IPS DF 6.9 (cell line): ENCODE results near the gene HP1BP3.

Experiments
- DNase-seq: peaks from one replicate; pipeline ENCODE4 v3.0.0-alpha.2; 2013; ENCODE audit warnings: low read depth, low spot score
- H3K27ac ChIP-seq: one replicate; pipeline ENCODE4 v1.5.1; 2013; ENCODE audit warnings: low read length, control low read depth
- H3K27me3 ChIP-seq: 2 replicates; pipeline ENCODE4 v1.6.1; 2013; ENCODE audit warnings: mild to moderate bottlenecking, low read length; ENCODE audit not compliant: control insufficient read depth, insufficient read depth
- H3K36me3 ChIP-seq: 2 replicates; pipeline ENCODE4 v1.6.1; 2013; ENCODE audit warnings: low read length; ENCODE audit not compliant: control insufficient read depth, insufficient read depth
- H3K4me1 ChIP-seq: 2 replicates; pipeline ENCODE4 v1.6.1; 2013; ENCODE audit warnings: low read length; ENCODE audit not compliant: control insufficient read depth, insufficient read depth
- H3K4me3 ChIP-seq: 2 replicates; pipeline ENCODE4 v1.5.1; 2013; ENCODE audit warnings: mild to moderate bottlenecking, low read length
- H3K9me3 ChIP-seq: 2 replicates; pipeline ENCODE4 v1.6.1; 2013; ENCODE audit warnings: low read length, inconsistent platforms; ENCODE audit not compliant: control insufficient read depth, insufficient read depth
- WGBS: extraction: QIAGEN DNeasy Blood & Tissue Kit; methylation state at CpG from one replicate; pipeline ENCODE4 v1.1.7; 2013; ENCODE audit warnings: mixed read lengths, missing lambda C conversion rate; ENCODE audit not compliant: insufficient read length, insufficient coverage; 5-methylcytosine and 5-hydroxymethylcytosine counted together

HP1BP3 gene

DNA sequence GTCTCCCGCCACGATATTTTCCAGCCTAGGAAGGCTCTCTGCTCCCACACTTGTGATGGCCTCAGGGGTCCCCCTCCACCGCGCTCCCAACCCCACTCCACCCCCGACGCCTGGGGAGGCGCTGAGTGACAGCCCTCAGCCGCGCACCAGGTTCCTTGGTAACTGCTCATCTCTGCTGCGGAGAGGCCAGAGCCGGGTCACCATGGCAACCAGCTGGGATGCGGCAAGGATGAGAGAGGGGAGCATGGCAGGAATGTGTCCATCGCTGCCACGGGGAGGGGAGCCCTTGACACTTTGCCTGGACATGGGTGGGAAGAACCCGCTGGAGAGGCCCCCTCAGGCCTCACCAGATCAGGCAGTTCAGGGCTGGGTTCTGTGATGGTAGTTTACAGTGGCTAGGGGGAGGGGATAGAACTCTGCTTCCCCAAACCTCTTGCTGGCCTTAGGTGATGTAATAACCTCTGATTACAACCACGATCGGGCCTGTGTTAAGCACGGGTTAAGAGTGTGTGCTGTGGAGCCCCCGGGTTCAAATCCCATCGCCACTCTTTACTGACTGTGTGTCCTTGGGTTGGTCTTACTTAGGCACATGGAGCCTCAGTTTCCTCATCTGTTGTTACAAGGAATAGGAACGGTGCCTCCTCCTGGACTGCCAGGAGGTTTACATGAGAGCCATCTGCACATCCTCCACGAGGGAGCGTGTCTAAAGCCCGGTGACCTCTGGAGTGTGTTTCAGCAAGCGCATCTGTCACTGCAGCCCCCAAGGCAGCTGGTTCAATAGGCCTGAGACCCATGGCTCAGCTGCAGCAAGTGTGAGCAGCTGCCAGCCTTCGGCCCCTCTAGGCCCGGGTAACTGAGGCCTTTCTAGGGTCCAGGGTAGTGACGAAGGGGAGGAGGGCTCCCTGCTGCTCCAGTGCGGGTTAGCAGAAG is 75.6 kb downstream of the HP1BP3 start:
- H3K27ac ChIP-seq = no peak overlapping the region
- H3K4me1 ChIP-seq = peaks cover 2% of the 10 kb centered on the region; the same call in 1 of the 2 replicates
- no peak overlapping the region for H3K4me3 ChIP-seq
- no peaks in the 10 kb centered on the region; the same call in 1 of the 2 replicates for H3K36me3 ChIP-seq
- no peak for DNase-seq
- no peaks in the 10 kb centered on the region for H3K27me3 ChIP-seq
- WGBS = no CpG with 5 or more reads among the region's 29 CpGs
- H3K9me3 ChIP-seq = no peaks in the 10 kb centered on the region

DNA sequence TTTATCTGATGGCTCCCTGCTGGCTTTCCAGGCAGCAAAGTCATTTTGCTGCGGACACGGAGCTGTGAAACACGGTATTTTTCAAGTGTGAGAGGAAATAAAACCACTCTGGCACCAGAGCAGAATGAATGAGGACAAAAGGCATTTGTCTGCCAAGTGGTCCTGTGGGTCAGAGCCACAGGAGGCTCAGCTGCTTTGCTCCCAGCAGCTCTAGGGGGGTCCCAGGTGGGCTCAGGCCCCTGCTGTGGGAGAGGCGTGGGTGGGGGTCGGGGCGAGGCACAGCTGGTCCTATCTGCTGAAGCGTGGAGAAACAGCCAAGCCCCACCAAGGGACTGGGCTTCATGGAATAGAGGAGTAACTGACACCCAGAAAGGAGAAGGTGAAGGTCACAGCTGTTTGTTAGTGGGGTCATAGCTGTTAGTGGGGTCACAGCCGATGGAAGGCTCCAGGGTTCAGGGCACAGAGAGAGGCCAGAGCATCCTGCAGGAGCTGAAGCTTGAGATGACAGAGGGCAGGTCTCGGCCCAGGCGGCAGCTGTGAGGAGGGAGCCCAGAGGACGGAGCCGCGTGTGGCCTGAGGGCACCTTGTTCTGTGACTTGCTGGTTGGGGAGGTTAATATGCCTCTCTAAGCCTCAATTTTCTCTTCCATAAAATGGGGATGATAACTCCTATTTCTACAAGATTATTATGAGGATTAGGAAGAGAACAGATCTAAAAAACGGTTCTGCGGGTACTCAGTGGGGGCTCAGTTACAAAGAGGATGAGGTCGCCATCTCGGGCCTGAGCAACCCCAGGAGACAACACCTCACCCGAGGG is 76.4 kb downstream of the HP1BP3 start:
- Histone ChIP-seq H3K27me3 (no peaks in the 10 kb centered on the region), H3K4me3 (no peak overlapping the region), H3K27ac (no peak overlapping the region), H3K4me1 (no peaks in the 10 kb centered on the region), H3K36me3 (no peaks in the 10 kb centered on the region; the same call in 1 of the 2 replicates), H3K9me3 (no peaks in the 10 kb centered on the region)
- DNase-seq = no peak
- no CpG with 5 or more reads among the region's 18 CpGs for WGBS

DNA sequence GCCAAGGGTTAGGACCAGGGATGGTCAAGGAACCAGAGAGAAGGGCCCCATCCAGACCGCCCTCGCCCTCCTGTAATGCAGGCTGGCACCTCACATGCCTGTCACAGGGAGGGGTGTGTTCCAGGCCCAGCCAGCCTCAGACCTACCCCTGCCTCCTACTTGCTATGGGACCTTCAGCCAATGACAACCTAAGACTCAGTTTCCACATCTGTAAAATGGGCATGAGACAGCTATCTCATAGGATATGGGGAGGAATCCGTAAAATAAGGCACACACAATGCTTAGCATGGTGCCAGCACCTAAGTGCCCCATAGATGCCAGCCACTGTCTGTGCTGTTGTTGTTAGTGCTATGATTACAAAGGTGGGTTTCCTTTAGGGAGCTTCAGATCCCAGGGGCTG is 77.2 kb downstream of the HP1BP3 start:
- H3K4me3 ChIP-seq = no peak overlapping the region
- WGBS = no CpG with 5 or more reads among the region's 3 CpGs
- no peaks in the 10 kb centered on the region; the same call in 1 of the 2 replicates for H3K36me3 ChIP-seq
- DNase-seq = no peak
- no peaks in the 10 kb centered on the region for H3K4me1 ChIP-seq
- H3K27ac ChIP-seq = no peak overlapping the region
- no peaks in the 10 kb centered on the region for H3K9me3 ChIP-seq
- H3K27me3 ChIP-seq = no peaks in the 10 kb centered on the region

DNA sequence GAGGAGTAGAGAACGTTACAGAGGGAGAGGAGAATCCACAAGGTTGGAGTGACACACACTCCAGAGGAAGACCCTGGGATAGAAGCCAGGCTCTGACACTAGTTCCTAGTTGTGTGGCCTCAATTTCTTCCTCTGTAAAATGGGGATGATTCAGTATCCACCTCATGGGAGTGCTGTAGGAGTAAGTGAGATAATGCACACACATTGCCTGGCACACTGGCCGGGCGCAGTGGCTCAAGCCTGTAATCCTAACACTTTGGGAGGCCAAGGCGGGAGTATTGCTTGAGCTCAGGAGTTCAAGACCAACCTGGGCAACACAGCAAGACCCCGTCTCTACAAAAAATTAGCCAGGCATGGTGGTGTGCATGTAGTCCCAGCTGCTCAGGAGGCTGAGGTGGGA is 78.2 kb downstream of the HP1BP3 start:
- H3K4me1 ChIP-seq = no peaks in the 10 kb centered on the region
- DNase-seq = no peak
- no peak overlapping the region for H3K4me3 ChIP-seq
- no peak overlapping the region for H3K27ac ChIP-seq
- H3K36me3 ChIP-seq = no peaks in the 10 kb centered on the region; the same call in 1 of the 2 replicates
- no peaks in the 10 kb centered on the region for H3K27me3 ChIP-seq
- H3K9me3 ChIP-seq = no peaks in the 10 kb centered on the region
- WGBS = no CpG with 5 or more reads among the region's 5 CpGs

DNA sequence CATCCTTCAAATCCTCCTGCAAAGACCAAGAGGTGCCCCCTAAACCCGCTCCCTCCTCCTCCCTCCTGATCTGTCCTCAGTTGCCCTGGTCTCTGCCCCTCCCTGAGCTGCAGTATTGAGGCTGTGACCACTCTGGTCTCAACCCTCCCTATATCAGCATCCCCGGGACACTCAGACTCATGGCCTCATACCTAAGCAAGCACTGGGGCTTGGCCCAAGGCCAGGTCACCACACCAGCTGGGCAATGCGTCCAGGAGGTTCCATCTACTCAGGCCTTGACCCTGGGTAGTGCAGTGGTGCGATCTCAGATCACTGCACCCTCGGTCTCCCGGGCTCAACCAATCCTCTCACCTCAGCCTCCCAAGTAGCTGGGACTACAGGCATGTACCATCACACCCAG is 79.0 kb downstream of the HP1BP3 start:
- Histone ChIP-seq H3K4me3 (no peak overlapping the region), H3K9me3 (no peaks in the 10 kb centered on the region), H3K36me3 (no peaks in the 10 kb centered on the region; the same call in 1 of the 2 replicates), H3K27me3 (no peaks in the 10 kb centered on the region), H3K27ac (no peak overlapping the region), H3K4me1 (no peaks in the 10 kb centered on the region)
- no peak for DNase-seq
- WGBS = no CpG with 5 or more reads among the region's 6 CpGs

DNA sequence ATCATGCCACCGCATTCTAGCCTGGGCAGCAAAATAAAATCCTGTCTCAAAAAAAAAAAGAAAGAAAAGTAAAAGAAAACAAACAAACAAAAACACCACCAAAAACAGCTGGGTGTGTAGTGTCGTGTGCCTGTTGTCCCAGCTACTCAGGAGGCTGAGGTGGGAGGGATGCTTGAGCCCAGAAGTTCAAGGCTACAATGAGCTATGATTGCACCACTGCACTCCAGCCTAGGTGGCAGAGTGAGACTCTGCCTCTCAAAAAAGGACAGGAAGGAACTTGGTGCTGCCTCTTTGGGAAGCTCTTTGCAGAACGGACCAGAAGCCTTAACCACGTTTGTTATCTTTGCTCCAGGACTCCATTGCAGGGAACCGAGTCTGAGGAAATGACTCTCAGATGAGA is 80.3 kb downstream of the HP1BP3 start:
- Histone ChIP-seq H3K27ac (no peak overlapping the region), H3K27me3 (no peaks in the 10 kb centered on the region), H3K4me3 (no peak overlapping the region), H3K4me1 (no peaks in the 10 kb centered on the region), H3K36me3 (no peaks in the 10 kb centered on the region; the same call in 1 of the 2 replicates), H3K9me3 (no peaks in the 10 kb centered on the region)
- no peak for DNase-seq
- no CpG with 5 or more reads among the region's 5 CpGs for WGBS

DNA sequence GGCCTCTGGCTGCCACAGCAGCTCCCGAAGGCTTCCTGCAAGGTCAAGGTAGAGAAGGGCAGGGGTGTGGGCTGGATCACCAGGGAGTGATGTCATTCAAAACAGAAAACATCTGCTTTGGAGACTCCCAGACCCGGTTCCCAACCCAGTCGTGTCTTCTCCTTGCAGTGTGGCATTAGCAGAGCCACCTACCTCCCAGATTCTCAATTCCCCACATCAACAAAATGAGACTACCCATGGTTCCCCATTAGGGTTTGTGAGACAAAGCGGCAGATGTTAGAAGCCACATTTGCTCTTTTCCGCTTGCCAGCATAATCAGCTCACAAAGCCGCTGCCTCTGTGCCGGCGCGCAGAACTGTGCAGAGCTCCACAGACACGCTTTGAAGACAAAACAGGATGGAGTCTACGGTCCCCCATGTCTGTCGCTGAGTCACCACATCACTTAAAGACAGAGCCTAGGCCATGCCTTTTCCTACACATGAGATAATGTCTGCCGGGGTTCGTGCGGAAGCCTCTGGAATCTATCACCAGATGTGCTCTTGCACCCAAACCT is 81.8 kb downstream of the HP1BP3 start:
- Histone ChIP-seq H3K36me3 (no peaks in the 10 kb centered on the region; the same call in 1 of the 2 replicates), H3K4me3 (no peak overlapping the region), H3K27me3 (no peaks in the 10 kb centered on the region), H3K9me3 (no peaks in the 10 kb centered on the region), H3K4me1 (no peaks in the 10 kb centered on the region), H3K27ac (no peak overlapping the region)
- DNase-seq = no peak
- no CpG with 5 or more reads among the region's 15 CpGs for WGBS

DNA sequence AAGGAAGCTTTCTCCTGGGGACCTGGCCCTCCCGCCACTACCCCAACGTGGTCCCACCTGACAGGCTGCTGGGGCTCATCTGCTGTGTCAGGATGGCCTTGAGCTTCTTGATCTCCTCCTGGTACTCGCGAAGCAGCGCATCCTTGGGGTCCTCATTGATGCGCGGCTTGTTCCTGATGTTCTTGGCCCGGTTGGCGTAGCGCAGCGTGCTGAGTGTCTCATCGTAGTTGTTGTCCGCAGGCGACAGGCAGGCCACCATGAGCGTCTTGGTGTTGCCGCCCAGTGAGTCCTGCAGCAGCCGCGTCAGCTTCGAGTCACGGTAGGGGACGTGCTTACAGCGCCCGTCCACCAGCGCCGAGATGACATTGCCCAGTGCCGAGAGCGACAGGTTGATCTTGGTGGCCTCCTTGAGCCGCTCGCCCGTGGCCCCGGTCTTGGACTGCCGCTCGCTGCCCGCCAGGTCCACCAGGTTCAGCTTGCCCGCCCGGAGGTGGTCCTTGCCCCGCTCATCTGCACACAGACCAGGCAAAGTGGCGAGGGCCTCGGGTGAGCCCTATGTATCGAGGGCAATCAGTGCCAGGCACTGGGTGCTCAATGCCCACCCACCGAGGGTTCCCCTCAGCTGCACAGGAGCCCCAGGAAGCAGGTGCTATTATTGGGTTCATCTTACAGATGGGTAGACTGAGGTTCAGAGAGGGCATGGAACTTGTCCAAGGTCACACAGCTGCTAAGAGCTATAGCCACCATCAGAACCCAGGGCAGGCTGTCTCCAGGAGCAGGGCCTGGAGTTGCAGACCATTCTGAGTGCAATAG is 82.5 kb downstream of the HP1BP3 start:
- no CpG with 5 or more reads among the region's 41 CpGs for WGBS
- H3K9me3 ChIP-seq = no peaks in the 10 kb centered on the region

DNA sequence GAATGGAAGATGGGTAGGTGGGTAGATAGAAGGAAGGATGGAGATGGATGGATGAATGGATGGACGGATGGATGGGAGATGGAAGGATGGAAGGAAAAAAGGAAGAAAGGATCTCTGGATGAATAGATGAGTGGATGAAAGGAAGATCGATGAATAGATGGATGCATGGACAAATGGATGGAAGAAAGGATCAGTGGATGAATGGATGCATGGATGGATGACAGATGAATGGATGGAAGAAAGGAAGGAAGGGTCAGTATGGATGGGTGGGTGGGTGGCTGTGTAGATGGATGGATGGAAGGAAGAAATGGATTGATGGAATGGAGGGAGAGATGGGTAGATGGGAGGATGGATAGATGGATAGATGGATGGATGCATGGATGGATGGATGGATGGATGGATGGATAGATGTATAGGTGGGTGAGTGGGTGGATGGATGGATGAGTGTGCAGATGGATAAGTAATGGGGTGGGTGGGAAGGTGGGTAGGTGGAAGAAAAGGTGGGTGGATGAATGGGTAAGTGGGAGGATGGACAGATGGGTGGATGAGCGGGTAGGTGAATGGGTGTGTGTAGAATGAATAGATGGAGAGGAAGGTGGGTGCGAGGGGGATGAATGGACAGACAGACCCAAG is 83.9 kb downstream of the HP1BP3 start:
- Histone ChIP-seq H3K27ac (no peak overlapping the region), H3K9me3 (no peaks in the 10 kb centered on the region), H3K4me1 (peaks cover under 1% of the 10 kb centered on the region; the same call in 1 of the 2 replicates), H3K4me3 (no peak overlapping the region), H3K36me3 (no peaks in the 10 kb centered on the region; the same call in 1 of the 2 replicates), H3K27me3 (no peaks in the 10 kb centered on the region)
- DNase-seq = no peak
- WGBS = 100% methylated on average over 4 of the region's 4 CpGs

More for the DNA sequence above, 82.5 kb downstream of the HP1BP3 start:
- Histone ChIP-seq H3K4me1 (no peaks in the 10 kb centered on the region), H3K4me3 (no peak overlapping the region), H3K27me3 (no peaks in the 10 kb centered on the region), H3K36me3 (no peaks in the 10 kb centered on the region; the same call in 1 of the 2 replicates), H3K27ac (no peak overlapping the region)
- DNase-seq = no peak
